ENCODE measurements around the gene GPHN.

DNA sequence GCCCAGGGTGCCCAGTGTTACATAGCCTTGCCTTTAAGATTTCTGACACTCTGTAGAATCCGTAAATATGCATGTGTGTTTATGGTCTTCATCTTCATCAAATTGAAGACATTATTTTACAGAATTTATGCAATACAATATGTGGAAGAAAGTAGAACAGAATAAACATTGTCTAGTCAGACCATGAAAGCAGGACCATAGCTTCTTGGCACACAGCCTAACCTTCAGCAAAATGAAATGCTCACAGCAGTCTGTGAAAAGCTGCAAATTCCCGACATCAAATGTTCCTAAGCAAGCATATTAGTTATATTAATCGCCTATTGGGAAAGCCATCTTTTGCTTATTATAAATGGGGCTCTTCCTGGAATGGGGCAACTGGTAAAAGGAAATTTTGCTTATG is 570.0 kb downstream of the GPHN start:
- no peak for TF ChIP-seq RCOR1 (IDR thresholded peaks at IDR 0.05; ENCODE audit: low read depth, low read length)
- TF ChIP-seq, protein P1, sequence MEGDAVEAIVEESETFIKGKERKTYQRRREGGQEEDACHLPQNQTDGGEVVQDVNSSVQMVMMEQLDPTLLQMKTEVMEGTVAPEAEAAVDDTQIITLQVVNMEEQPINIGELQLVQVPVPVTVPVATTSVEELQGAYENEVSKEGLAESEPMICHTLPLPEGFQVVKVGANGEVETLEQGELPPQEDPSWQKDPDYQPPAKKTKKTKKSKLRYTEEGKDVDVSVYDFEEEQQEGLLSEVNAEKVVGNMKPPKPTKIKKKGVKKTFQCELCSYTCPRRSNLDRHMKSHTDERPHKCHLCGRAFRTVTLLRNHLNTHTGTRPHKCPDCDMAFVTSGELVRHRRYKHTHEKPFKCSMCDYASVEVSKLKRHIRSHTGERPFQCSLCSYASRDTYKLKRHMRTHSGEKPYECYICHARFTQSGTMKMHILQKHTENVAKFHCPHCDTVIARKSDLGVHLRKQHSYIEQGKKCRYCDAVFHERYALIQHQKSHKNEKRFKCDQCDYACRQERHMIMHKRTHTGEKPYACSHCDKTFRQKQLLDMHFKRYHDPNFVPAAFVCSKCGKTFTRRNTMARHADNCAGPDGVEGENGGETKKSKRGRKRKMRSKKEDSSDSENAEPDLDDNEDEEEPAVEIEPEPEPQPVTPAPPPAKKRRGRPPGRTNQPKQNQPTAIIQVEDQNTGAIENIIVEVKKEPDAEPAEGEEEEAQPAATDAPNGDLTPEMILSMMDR (IDR thresholded peaks at IDR 0.05) = no peak

Data from A549 (cell line).